Activated CD4-positive, alpha-beta T cell treated with anti-CD3 and anti-CD28 coated beads, Interleukin-2, amount 50 U/mL, for 48 hours (primary cell): ENCODE measurements around the gene ZBTB40.

Source experiments
- DNase-seq, 2 experiments: peaks; one replicate each; pipeline ENCODE4 v3.0.0-alpha.2; 2020

The ZBTB40 gene, protein sequence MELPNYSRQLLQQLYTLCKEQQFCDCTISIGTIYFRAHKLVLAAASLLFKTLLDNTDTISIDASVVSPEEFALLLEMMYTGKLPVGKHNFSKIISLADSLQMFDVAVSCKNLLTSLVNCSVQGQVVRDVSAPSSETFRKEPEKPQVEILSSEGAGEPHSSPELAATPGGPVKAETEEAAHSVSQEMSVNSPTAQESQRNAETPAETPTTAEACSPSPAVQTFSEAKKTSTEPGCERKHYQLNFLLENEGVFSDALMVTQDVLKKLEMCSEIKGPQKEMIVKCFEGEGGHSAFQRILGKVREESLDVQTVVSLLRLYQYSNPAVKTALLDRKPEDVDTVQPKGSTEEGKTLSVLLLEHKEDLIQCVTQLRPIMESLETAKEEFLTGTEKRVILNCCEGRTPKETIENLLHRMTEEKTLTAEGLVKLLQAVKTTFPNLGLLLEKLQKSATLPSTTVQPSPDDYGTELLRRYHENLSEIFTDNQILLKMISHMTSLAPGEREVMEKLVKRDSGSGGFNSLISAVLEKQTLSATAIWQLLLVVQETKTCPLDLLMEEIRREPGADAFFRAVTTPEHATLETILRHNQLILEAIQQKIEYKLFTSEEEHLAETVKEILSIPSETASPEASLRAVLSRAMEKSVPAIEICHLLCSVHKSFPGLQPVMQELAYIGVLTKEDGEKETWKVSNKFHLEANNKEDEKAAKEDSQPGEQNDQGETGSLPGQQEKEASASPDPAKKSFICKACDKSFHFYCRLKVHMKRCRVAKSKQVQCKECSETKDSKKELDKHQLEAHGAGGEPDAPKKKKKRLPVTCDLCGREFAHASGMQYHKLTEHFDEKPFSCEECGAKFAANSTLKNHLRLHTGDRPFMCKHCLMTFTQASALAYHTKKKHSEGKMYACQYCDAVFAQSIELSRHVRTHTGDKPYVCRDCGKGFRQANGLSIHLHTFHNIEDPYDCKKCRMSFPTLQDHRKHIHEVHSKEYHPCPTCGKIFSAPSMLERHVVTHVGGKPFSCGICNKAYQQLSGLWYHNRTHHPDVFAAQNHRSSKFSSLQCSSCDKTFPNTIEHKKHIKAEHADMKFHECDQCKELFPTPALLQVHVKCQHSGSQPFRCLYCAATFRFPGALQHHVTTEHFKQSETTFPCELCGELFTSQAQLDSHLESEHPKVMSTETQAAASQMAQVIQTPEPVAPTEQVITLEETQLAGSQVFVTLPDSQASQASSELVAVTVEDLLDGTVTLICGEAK

DNA sequence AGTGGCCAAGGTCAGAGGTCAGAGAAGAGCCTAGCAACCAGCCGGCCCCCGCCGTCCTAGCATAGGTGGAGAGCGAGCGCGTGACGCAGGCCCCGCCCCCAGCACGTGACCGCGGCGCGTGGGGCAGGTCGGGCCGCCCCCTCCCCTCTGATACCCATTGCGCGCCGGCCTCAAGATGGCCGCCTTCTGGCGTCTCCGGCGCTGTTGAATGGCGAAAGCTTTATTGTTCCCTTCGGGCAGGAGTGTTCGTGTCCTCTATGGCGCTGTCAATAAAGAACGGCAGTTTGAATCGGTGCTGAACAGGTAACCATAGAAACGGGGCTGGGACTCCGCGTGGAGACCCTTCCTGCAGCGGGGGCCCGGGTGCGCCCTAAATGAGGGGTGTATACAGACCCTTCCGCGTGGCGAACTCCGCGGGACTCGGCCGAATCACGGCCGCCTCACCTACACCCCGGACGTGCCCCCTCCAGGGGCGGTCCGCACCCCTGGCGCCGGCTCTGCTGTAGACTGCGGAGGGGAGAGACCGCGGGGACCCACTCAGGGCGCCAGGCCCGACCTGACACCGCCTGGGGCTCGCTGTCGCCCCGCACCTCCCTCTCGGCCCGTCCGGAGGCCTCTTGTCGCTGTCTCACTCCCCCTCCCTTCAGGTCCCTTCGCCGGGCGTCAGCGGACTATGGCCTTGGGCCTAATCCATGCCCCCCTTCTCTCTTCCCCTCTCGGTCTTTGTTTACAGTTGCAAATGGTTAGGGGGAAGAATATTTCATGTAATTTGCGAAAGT, at the start of gene ZBTB40:
Gene ZBTB40, plus strand, starts transcription at position 150 of the 779 bp plus-strand sequence. CDS start 38,098 bp downstream, outside the sequence.
- peak; percentile 94 for DNase-seq

DNA sequence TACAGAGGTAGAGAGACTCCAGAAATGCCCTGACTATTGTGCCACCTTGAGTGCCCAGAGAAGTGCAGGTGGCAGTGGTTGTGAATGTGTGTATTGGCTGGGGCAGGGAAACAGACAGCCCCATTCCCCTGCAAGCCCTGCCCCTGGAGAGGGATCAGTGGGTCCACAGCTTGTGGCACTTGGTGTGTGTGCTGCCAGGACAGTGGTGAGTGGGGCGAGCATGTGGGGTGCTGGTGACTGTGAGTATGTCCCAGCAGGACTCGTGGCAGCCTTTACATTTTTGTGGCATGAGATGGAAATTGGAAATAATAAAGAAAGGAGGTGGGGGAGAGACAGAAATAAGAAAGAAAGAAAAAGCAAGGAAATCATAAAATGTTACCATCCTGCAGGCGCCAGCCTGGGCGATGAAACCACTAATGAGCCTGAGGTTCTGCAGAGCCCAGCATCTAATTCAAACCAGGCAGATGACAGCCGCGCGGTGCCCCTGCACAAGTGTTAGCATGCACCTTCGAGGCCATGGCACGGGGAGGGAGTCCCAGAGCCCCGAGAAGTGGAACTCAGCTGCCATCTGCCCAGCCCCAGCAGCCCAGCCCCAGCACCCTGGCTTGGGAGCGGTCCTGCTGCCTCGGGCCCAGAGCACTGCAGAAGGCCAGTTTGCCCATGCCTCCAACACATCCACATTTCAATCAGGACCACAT, 49.1 kb upstream of the ZBTB40 start:
- no peak for DNase-seq

DNA sequence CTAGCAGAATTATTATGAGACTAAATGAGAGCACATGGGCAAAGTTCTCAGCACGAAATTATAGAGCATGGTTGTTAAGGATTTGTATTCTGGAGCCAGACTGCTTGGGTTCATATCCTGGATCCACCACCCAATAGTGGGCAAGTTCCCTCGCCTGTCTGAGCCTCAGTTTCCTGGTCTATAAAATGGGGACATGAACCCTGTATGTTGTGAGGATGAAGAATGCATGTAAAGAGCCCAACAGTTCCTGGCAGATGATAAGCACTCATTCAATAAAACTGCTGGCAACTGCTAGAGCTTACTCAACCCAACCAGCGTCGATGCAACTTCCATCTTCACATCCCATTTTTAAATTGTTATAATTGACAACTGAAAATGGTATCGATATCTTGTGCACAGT, 47.2 kb upstream of the ZBTB40 start:
- no peak for DNase-seq

- no peak for DNase-seq
These were observed 44.7 kb upstream of the ZBTB40 start for GRCh38 chr1:22406722-22407495.

- DNase-seq, result no peak
These were observed 43.4 kb upstream of the ZBTB40 start for GRCh38 chr1:22408230-22408629.

- DNase-seq, result no peak
These were observed 41.2 kb upstream of the ZBTB40 start for GRCh38 chr1:22410401-22410800.

DNA sequence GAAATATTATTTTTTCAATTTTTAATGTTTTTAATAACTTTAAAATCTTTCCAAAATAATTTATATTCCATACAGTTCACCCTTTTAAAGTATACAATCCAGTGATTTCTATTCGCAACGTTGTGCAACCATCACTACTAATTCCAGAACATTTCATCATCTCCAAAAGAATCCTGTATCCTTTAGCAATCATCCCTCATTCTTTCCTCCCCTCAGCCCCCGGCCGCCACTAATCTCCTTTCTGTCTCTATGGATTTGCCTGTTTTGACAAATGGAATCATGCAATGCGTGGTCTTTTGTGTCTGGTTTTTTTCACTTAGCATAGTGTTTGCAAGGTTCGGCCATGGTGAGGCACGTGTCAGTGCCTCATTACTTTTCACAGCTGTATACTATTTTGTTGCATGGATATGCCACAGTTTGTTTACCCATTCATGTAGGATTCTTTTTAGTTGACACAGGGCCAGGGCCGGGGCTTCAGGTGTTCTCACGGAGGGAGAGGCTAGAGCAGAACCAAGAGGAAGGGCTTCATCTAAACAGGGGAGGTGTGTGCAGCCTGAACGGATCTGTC, 40.6 kb upstream of the ZBTB40 start:
- no peak for DNase-seq

DNA sequence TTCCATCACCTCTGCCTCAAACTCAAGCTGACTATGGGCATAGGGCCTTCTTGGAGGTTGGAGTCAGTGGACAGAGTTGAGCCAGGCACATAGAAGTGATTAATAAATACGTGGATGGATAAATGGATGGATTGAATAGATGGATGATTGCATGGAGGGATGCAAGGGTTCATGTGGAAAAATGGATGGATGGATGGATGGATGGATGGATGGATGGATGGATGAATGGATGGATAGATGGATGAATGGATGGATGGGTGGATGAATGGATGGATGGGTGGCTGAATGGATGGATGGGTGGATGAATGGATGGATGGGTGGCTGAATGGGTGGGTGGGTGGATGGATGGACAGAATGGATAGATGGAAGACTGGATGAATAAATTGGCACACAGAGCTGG, 40.1 kb upstream of the ZBTB40 start:
- no peak for DNase-seq

GRCh38 chr1:22412932-22413727, 38.5 kb upstream of the ZBTB40 start:
- no peak for DNase-seq

DNA sequence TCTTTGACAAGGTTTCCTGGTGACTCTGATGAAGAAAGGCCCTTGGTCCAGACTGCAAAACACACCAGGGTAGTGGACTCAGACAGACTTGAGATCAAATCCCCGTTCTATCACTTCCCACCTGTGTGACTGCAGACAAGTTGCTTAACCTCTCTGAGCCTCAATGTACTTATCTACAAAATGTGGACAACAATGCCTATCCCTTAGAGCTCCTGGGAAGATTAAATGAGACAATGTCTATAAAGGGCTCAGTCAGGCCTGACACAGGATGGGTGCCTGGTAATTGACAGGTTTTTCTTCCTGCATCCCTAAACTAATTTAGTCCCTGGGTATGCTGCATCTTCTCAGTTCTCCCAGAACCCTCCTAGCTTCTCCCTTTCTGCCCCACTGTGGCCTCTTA, 37.9 kb upstream of the ZBTB40 start:
- DNase-seq, result no peak

DNA sequence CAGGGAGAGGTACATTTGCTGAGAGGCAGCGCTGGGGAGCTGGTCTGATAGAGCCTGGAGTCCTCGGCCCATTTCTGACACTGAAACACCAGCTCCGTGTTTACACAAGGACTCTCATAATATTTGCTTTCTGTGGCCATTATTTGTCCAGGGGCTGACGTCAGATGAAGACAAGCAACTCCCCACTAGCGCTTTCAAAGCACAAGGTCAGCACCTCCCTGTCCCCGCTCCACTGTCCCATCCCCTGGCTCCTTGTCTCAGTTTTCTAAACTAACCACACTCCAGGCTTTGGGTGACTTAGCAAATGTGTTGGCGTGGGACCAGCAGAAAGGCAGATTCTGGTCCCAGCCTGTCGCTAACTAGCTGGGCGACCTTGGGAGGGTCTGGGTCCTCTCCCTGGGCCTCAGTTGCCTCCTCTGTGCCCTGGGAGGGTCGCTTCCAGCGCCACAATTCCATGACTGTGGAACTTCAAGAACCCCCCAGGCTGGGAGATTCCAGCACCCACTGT, 37.4 kb upstream of the ZBTB40 start:
- DNase-seq, result no peak

DNA sequence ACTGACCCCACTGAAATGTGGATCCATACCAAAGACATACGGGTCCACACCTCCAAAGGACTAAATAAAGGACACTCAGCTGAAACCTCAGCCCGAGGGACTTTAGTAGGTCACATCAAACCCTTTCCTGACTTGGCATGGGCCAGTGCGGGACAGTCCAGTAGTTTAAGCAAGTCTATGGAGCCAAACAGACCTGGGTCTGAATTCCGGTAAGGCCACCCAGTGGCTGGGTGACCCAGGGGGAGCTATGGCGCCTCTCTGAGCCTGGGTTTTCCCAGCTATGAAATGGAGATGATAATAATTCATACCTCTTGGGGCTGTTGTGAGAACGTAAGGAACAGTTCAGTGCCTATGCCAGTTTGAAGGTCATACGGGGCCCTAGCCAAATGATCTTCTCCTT, 36.2 kb upstream of the ZBTB40 start:
- DNase-seq, result no peak

DNA sequence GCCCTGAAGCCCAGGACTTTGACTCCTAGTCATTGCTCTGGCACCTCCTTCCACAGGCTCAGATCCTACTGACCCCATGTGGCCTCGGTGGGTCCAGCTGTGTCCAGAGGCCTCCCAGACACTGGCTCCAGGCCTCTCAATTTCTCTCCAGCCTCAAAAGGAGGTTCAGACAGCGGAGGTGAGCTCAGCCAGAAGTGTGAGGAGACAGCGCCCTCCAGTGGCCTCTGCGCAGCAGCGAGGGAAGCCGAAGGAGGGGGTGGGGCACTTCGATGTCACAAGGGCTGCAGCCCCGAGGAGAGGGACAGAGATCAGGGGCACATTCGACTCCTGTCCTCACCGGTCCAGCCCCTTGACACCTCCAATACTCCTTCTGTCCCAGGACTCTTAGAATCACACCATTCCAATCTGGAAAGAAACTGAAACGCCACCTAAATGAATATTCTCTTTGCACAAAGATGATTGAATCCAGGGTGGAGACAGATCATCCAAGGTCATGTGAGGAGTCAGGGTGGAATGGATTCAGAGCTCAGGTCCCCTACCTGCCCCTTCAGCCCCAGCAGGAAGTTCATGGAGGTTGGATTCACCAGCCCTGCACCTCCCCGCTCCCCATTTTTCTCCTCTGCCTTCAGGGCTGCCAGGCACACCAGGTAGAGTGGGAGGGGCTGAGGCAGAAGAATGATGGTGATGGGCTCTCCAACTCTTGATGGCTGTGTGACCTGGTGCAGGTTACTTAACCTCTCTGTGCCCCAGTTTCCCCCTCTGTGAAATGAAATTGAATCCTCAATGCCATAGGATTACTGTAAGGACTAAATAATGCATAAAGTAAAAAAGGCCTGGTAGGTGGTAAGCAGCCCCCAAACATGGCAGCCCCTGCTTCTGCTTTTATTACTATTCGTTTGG, 34.8 kb upstream of the ZBTB40 start:
- peak; percentile 81 to 85 for DNase-seq

- DNase-seq, result no peak
These were observed 34.2 kb upstream of the ZBTB40 start for GRCh38 chr1:22417466-22417865.

DNA sequence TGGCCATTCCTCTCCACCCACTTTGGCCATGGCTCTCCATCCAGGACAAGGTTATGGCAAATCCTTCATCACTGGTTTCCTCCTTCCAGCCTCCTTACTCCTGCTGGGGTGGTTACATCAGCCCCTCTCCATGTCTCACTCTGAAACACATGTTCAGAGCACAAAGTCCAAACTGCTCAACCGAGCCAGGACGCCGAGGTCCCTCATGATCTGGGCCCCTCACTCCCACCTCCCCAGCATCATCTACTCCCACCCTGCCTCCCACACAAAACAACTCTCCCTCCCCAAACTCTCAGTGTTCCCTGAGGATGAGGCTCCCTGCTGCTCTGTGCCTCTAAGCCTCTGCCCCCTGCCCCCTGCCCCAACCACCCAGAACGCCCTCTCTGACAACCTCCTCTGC, 33.3 kb upstream of the ZBTB40 start:
- DNase-seq, result no peak

GRCh38 chr1:22418933-22419382, 32.7 kb upstream of the ZBTB40 start:
- DNase-seq, result no peak

GRCh38 chr1:22420455-22421053, 31.1 kb upstream of the ZBTB40 start:
- peak; percentile 66 to 73 for DNase-seq

- DNase-seq, result no peak
These were observed 24.9 kb upstream of the ZBTB40 start for GRCh38 chr1:22426781-22427180.
